H9 (cell line): Measurements from ENCODE around the gene TTC39B. TPM values are rescaled to one million over a fixed set of nuclear protein-coding genes. Genes with fewer than 3 reads are reported as not detected.

Experiments
- DNase-seq: peaks from one replicate; pipeline ENCODE4 v3.0.0-alpha.2; 2017
- H2AFZ ChIP-seq: one replicate; pipeline ENCODE4 v1.6.1; 2013; ENCODE audit warnings: mild to moderate bottlenecking, low read length, control low read depth, moderate library complexity
- H2AK5ac ChIP-seq: 2 replicates; pipeline ENCODE4 v1.6.1; 2013; ENCODE audit warnings: low read length, control low read depth, mixed read lengths; ENCODE audit not compliant: insufficient read length
- H2BK120ac ChIP-seq: one replicate; pipeline ENCODE4 v1.6.1; 2013; ENCODE audit warnings: low read depth, mild to moderate bottlenecking, low read length, control low read depth, inconsistent platforms; ENCODE audit not compliant: poor library complexity, severe bottlenecking
- H2BK12ac ChIP-seq: 2 replicates; pipeline ENCODE4 v1.6.1; 2013; ENCODE audit warnings: low read length, control low read depth, mixed read lengths, low read depth; ENCODE audit not compliant: insufficient read length
- H2BK15ac ChIP-seq: 2 replicates; pipeline ENCODE4 v1.6.1; 2013; ENCODE audit warnings: low read depth, low read length, control low read depth
- H2BK20ac ChIP-seq: one replicate; pipeline ENCODE4 v1.6.1; 2013; ENCODE audit warnings: low read depth, mild to moderate bottlenecking, low read length, control low read depth, inconsistent platforms; ENCODE audit not compliant: poor library complexity, severe bottlenecking
- H2BK5ac ChIP-seq: 2 replicates; pipeline ENCODE4 v1.6.1; 2013; ENCODE audit warnings: low read length, control low read depth, mixed read lengths; ENCODE audit not compliant: insufficient read length
- H3K14ac ChIP-seq: 2 replicates; pipeline ENCODE4 v1.6.1; 2013; ENCODE audit warnings: low read length, control low read depth; ENCODE audit not compliant: insufficient read depth
- H3K18ac ChIP-seq: 2 replicates; pipeline ENCODE4 v1.6.1; 2013; ENCODE audit warnings: low read depth, mild to moderate bottlenecking, mixed read lengths, low read length, control low read depth; ENCODE audit not compliant: insufficient read length
- H3K23ac ChIP-seq: 2 replicates; pipeline ENCODE4 v1.6.1; 2013; ENCODE audit warnings: low read length, control low read depth, mixed read lengths, low read depth; ENCODE audit not compliant: insufficient read length
- H3K23me2 ChIP-seq: 2 replicates; pipeline ENCODE4 v1.6.1; 2013; ENCODE audit warnings: low read depth, mild to moderate bottlenecking, mixed read lengths, low read length, control low read depth; ENCODE audit not compliant: insufficient read length, poor library complexity, severe bottlenecking
- H3K27ac ChIP-seq: 2 replicates; pipeline ENCODE4 v1.5.1; 2013; ENCODE audit warnings: low read length, control low read depth, mixed read lengths, low read depth; ENCODE audit not compliant: insufficient read length
- H3K27me3 ChIP-seq: 2 replicates; pipeline ENCODE4 v1.6.1; 2013; ENCODE audit warnings: low read length, control low read depth, inconsistent platforms; ENCODE audit not compliant: insufficient read depth
- H3K4ac ChIP-seq: 2 replicates; pipeline ENCODE4 v1.6.1; 2013; ENCODE audit warnings: low read depth, mild to moderate bottlenecking, control low read depth, inconsistent platforms, low read length, moderate library complexity
- H3K4me1 ChIP-seq: 2 replicates; pipeline ENCODE4 v1.6.1; 2013; ENCODE audit warnings: low read length, control low read depth, inconsistent platforms; ENCODE audit not compliant: insufficient read depth
- H3K4me2 ChIP-seq: 2 replicates; pipeline ENCODE4 v1.6.1; 2013; ENCODE audit warnings: low read length, control low read depth, mixed read lengths; ENCODE audit not compliant: insufficient read length, insufficient read depth
- H3K56ac ChIP-seq: 2 replicates; pipeline ENCODE4 v1.6.1; 2013; ENCODE audit warnings: low read depth, mild to moderate bottlenecking, mixed read lengths, low read length, control low read depth; ENCODE audit not compliant: insufficient read length
- H3K79me1 ChIP-seq: 2 replicates; pipeline ENCODE4 v1.6.1; 2013; ENCODE audit warnings: low read depth, mild to moderate bottlenecking, moderate library complexity, low read length, control low read depth, inconsistent platforms; ENCODE audit not compliant: insufficient read depth, poor library complexity, severe bottlenecking
- H3K79me2 ChIP-seq: 2 replicates; pipeline ENCODE4 v1.6.1; 2013; ENCODE audit warnings: low read length, control low read depth, inconsistent platforms; ENCODE audit not compliant: insufficient read depth
- H3K9ac ChIP-seq: 2 replicates; pipeline ENCODE4 v1.6.1; 2013; ENCODE audit warnings: low read length, control low read depth, mixed read lengths; ENCODE audit not compliant: insufficient read length; ENCODE audit errors: extremely low read depth
- H3K9me3 ChIP-seq: one replicate; pipeline ENCODE4 v1.6.1; 2013; ENCODE audit warnings: low read depth, low read length, inconsistent platforms; ENCODE audit not compliant: control insufficient read depth
- H3T11ph ChIP-seq: one replicate; pipeline ENCODE4 v1.6.1; 2013; ENCODE audit warnings: mild to moderate bottlenecking, low read length, control low read depth, inconsistent platforms
- H4K20me1 ChIP-seq: one replicate; pipeline ENCODE4 v1.6.1; 2013; ENCODE audit not compliant: control insufficient read depth, insufficient read length, insufficient read depth
- H4K5ac ChIP-seq: 2 replicates; pipeline ENCODE4 v1.6.1; 2013; ENCODE audit warnings: low read depth, mild to moderate bottlenecking, mixed read lengths, low read length, control low read depth; ENCODE audit not compliant: insufficient read length
- H4K8ac ChIP-seq: replicated peaks from 2 replicates; pipeline ENCODE4 v1.6.1; 2013; ENCODE audit warnings: low read length, control low read depth, mixed read lengths, low read depth; ENCODE audit not compliant: insufficient read length
- H4K91ac ChIP-seq: 2 replicates; pipeline ENCODE4 v1.6.1; 2013; ENCODE audit warnings: low read depth, mild to moderate bottlenecking, moderate library complexity, mixed read lengths, low read length, control low read depth; ENCODE audit not compliant: insufficient read length
- H3K27ac Mint-ChIP-seq, 3 experiments: 2 replicates in 2 of 3; 3 replicates in 1 of 3; pipeline ENCODE4 v1.8.0; 2020 to 2021; ENCODE audit warnings: mixed read lengths in 3 of 3, mild to moderate bottlenecking in 1 of 3, moderate library complexity in 1 of 3
- H3K27me3 Mint-ChIP-seq: 2 replicates; pipeline ENCODE4 v1.8.0; 2021; ENCODE audit warnings: low read depth, mild to moderate bottlenecking, moderate library complexity, mixed read lengths
- H3K36me3 Mint-ChIP-seq, 3 experiments: 2 replicates in 2 of 3; 3 replicates in 1 of 3; pipeline ENCODE4 v1.8.0; 2020 to 2021; ENCODE audit warnings: low read depth in 3 of 3, mixed read lengths in 3 of 3; ENCODE audit not compliant: insufficient read depth in 1 of 3
- H3K4me1 Mint-ChIP-seq, 2 experiments: 2 replicates each; pipeline ENCODE4 v1.8.0; 2020; ENCODE audit warnings: mixed read lengths in 2 of 2
- H3K4me3 Mint-ChIP-seq, 2 experiments: 2 replicates in 1 of 2; 3 replicates in 1 of 2; pipeline ENCODE4 v1.8.0; 2020 to 2021; ENCODE audit warnings: mild to moderate bottlenecking in 2 of 2, mixed read lengths in 2 of 2, moderate library complexity in 1 of 2
- H3K9me3 Mint-ChIP-seq, 2 experiments: 2 replicates in 1 of 2; 3 replicates in 1 of 2; pipeline ENCODE4 v1.8.0; 2020; ENCODE audit warnings: mild to moderate bottlenecking in 2 of 2, mixed read lengths in 2 of 2, moderate library complexity in 1 of 2
- CTCF ChIP-seq: fragments of 200-600 bp; sonication (generic); conservative IDR thresholded peaks from 3 replicates; pipeline ENCODE4 v1.8.0; 2021; ENCODE audit warnings: antibody characterized with exemption, mild to moderate bottlenecking
- WGBS: extraction: QIAGEN DNeasy Blood & Tissue Kit; methylation state at CpG from one replicate; pipeline ENCODE4 v1.1.7; 2013; ENCODE audit warnings: missing lambda C conversion rate, low lambda C conversion rate, mixed read lengths; ENCODE audit not compliant: insufficient read length; ENCODE audit errors: extremely low coverage; 5-methylcytosine and 5-hydroxymethylcytosine counted together
- total RNA-seq: library from RNA; stranded (reverse); gene quantifications from 2 replicates; pipeline ENCODE4 v1.2.1, GENCODE V29; 2021

TTC39B gene
- total RNA-seq, 1 experiment from 2014 or later = 8.2 TPM

- Histone ChIP-seq H2BK120ac (no peak overlapping the region), H2BK20ac (no peak overlapping the region), H2BK15ac (no peak overlapping the region), H2AK5ac (no peak overlapping the region), H3K4ac (no peak overlapping the region), H3T11ph (no peak overlapping the region), H3K4me1 (peaks cover 10% of the 10 kb centered on the region; the same call in 1 of the 2 replicates), H2AFZ (no peak overlapping the region), H3K79me1 (no peaks in the 10 kb centered on the region), H3K79me2 (no peaks in the 10 kb centered on the region), H3K9me3 (no peaks in the 10 kb centered on the region), H3K4me2 (no peak overlapping the region), H3K27me3 (no peaks in the 10 kb centered on the region), H2BK5ac (no peak overlapping the region), H4K91ac (no peak overlapping the region), H2BK12ac (no peak overlapping the region), H4K8ac (no peak overlapping the region), H4K5ac (no peak overlapping the region), H3K9ac (no peak overlapping the region), H3K56ac (no peak overlapping the region), H3K18ac (no peak overlapping the region), H4K20me1 (no peaks in the 10 kb centered on the region), H3K23ac (no peak overlapping the region), H3K23me2 (no peaks in the 10 kb centered on the region), H3K27ac (no peak overlapping the region), H3K14ac (no peak overlapping the region)
- Mint-ChIP-seq H3K4me1 (peaks cover 47 to 56% of the 10 kb centered on the region in 2 experiments), H3K4me3 (no peak overlapping the region), H3K27me3 (no peaks in the 10 kb centered on the region), H3K9me3 (peaks cover 0 to 3% of the 10 kb centered on the region in 2 experiments; a peak in 1 of 5 replicates), H3K27ac (0 out of 7 replicates have a peak overlapping the region, but pooled peaks of 1 of the 3 experiments have one; percentile 78), H3K36me3 (peaks cover 0 to 5% (median 4%) of the 10 kb centered on the region in 3 experiments; a peak in 3 of 7 replicates)
- TF ChIP-seq CTCF = no peak
- no peak for DNase-seq
- WGBS = no CpG with 5 or more reads among the region's 2 CpGs
Measured at GRCh38 chr9:15248621-15249020, 58.4 kb downstream of the TTC39B start.
